Activated naive CD4-positive, alpha-beta T cell (primary cell): ENCODE data around the gene ABCC4.

Experiments
- DNase-seq, 4 experiments: peaks; one replicate each; lab custom pipeline; 2025; lab: John Stamatoyannopoulos, UW

ABCC4 gene

GRCh38 chr13:94992036-94992960, 309.0 kb downstream of the ABCC4 start:
- DNase-seq, result no peak

DNA sequence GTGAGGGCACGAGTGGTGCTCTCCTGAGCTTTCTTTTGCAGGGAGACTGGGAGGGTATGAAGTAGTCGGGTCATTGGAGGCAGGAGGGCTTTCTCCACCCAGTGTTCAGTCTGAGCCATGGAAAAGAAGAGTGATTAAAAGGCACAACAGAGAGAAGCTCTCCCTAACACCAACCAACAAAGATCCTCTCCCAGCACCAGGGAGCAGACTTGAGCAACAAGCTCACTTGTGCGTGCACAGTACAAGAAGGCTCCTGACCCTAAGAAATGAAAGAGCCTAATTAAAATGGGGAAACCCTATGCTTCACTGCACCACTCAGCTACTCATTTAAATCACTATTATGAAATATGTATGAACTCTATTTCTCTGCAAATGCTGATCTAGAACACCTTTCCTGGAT, 312.6 kb downstream of the ABCC4 start:
- DNase-seq, result no peak

- DNase-seq, result no peak
Measured at GRCh38 chr13:94987869-94988268, 313.4 kb downstream of the ABCC4 start.

DNA sequence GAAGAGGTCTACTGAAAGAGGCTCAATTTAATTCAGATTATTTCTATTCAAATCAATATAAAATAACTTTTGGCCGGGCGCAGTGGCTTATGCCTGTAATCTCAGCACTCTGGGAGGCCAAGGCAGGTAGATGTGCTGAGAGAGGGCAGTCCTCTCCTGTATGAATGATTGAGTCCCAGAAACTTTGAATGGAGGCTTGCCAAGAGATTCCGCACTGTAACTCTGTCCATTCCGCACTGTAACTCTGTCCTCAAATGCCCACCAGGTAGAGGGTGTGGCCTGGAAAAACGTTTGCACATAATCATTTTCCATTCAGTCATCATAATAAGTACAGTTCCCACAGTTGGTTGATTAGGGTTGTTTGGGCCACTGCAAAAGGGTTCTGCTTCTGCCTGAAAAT, 314.2 kb downstream of the ABCC4 start:
- no peak for DNase-seq

DNA sequence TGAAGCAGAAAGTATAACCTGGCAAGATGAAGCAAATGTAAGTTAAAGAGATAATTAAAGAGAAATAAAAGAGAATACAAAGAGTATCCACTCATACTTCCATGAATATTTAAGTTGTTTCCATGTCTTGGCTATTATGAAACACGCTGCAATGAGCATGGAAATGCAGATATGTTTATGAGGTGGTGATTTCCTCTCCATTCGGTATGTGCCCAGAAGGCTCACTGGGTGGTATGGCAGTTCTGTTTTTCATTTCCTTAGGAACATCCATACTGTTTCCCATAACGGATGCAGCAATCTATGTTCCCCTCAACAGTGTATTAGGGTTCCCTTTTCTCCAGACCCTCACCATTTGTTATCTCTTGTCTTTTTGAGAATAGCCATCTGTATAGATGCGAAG, 316.3 kb downstream of the ABCC4 start:
- no peak for DNase-seq

GRCh38 chr13:94978516-94978915, 322.7 kb downstream of the ABCC4 start:
- DNase-seq, result no peak

DNA sequence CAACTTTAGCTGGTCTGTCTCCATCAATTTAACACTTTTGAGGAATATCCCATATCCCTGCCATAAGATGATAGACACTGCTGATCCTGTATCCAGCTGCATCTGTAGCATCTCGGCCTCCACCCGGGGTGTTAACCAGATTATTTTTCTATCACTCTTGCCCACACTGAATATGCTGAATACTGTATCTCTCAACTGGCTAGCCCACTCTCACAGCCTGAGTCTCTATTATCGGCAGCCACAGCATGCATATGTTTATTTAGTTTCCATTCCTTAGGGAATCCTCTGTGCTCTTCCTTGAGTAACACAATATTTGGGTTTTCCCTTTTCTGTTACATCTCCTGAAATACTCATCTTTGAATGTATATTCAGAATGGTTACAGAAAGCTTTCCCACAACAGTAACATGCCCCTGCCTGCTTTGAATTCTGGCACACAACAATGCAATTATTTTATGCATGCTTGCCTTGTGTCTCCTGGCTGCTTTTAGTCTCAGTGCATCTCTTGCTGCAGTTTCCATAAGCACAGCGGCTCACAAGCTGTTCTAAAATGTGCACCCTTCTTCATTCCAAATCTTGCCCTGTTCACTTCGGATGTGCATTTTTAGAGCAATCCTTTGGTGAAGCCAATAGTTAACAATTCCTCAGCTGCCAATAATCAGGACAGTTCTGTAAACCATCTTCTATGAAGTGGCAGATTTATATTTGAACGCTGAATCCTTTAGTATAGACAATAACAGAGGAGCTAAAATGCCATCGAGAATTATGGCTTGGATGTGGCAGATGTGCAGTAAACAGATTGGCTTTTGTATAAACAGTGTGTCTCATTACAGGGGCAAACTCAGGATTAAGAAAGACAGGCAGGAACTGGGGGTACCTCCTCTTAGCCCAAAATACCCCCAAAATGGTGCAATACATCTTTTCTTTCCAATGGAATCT, 327.0 kb downstream of the ABCC4 start:
- no peak for DNase-seq

GRCh38 chr13:94972262-94972661, 329.0 kb downstream of the ABCC4 start:
- DNase-seq, result no peak
